Measurements from ENCODE around the gene ZKSCAN5.

DNA sequence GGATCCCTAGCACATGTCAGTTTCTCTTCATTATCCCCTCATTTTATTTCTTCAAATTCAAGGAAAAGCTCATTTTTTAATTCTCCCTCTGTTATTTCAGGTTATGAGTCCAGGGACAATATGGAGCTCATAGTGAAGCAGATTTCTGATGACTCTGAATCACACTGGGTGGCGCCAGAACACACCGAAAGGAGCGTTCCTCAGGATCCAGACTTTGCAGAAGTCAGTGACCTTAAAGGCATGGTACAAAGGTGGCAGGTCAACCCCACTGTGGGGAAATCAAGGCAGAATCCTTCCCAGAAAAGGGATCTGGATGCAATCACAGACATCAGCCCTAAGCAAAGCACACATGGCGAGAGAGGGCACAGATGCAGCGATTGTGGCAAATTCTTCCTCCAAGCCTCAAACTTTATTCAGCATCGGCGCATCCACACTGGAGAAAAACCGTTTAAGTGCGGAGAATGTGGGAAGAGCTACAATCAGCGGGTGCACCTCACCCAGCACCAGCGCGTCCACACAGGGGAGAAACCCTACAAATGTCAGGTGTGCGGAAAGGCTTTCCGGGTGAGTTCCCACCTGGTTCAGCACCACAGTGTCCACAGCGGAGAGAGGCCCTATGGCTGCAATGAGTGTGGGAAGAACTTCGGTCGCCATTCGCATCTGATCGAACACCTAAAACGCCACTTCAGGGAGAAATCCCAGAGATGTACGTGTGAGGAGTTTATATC lies 21.4 kb downstream of the ZKSCAN5 start:
- TF ChIP-seq CTCF (conservative IDR thresholded peaks at IDR 0.05 in 1 of 2, IDR thresholded peaks at IDR 0.05 in 1 of 2; ENCODE audit: low read depth in 1 of 2, low read length in 2 of 2) (peak in 1 of 2 donors; percentile 24), EZH2 (IDR thresholded peaks at IDR 0.05; ENCODE audit: low read length, missing control alignments) (no peak)
